AG09319 (cell line): Measurements from ENCODE around the gene FARS2.
"Not testable (repeated sequence)": the region's sequence is repeated elsewhere in the genome, so short reads cannot be mapped to it uniquely, and the experiment has no call there.

ENCODE experiments used
- DNase-seq: peaks from one replicate; pipeline ENCODE4 v3.0.0-alpha.2; 2010; ENCODE audit warnings: low read depth; ENCODE audit errors: extremely low read depth
- TF ChIP-seq, protein P1 (sequence below): IDR thresholded peaks from 2 replicates; pipeline ENCODE4 v1.5.1; 2011; ENCODE audit warnings: low read depth, mild to moderate bottlenecking, inconsistent platforms, low read length, moderate library complexity

The FARS2 gene

DNA sequence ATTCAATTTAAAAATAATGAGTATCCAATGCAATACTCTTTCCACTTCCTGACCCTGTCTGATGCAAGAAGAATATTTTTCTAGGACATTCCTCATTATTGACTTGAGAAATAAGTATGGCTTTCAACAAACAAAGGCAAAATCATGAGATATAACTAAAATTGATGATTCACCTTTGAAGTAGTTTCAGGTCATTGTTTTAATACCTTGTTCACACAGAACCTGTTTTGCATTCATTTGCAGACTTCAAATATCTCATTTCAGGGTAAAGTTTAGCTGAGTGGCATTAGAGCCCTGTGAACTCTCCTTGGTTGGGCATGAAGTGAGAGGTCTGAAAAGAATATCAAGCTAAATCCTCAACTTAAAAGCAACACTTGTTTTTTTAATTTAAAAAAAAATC lies 436.2 kb downstream of the FARS2 start:
- DNase-seq, result no peak
- TF ChIP-seq, protein P1, sequence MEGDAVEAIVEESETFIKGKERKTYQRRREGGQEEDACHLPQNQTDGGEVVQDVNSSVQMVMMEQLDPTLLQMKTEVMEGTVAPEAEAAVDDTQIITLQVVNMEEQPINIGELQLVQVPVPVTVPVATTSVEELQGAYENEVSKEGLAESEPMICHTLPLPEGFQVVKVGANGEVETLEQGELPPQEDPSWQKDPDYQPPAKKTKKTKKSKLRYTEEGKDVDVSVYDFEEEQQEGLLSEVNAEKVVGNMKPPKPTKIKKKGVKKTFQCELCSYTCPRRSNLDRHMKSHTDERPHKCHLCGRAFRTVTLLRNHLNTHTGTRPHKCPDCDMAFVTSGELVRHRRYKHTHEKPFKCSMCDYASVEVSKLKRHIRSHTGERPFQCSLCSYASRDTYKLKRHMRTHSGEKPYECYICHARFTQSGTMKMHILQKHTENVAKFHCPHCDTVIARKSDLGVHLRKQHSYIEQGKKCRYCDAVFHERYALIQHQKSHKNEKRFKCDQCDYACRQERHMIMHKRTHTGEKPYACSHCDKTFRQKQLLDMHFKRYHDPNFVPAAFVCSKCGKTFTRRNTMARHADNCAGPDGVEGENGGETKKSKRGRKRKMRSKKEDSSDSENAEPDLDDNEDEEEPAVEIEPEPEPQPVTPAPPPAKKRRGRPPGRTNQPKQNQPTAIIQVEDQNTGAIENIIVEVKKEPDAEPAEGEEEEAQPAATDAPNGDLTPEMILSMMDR, result no peak

DNA sequence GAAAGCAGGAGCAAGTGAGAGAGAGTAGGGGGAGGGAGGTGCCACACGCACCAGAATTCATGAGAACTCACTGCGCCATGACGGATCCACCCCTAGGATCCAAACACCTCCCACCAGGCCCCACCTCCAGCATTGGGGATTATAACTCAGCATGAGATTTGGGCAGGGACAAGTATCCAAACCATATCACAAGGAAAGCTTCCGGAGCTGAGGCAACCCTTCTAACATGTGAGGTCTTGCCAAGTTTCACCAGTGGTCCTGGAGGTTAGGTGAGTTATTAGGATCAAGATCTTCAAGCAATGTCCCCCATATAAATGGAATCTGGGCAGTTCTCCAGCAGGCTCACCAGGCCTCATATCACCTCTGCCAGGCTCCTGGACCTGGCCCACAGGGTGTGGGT lies 437.0 kb downstream of the FARS2 start:
- no peak for DNase-seq
- TF ChIP-seq, protein P1, result no peak

DNA sequence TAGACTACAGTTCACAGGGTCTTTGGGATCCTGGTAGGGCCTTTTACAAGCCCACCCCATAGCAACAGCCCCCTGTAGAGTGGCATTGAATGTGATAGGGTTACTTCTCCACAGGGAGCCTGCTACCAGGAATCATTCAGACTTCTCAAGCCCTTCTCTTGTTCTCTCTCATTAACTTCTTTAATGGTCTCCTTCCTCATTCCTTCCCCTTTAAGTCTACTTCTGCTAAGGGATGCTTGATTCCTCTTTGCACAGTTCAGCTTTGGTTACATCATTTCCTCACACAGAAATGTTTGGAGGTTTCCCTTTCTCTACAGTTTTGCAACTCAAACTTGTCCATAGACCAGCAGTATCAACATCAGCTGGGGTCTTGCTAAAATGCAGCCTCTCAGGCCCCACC lies 437.8 kb downstream of the FARS2 start:
- not testable (repeated sequence) for DNase-seq

DNA sequence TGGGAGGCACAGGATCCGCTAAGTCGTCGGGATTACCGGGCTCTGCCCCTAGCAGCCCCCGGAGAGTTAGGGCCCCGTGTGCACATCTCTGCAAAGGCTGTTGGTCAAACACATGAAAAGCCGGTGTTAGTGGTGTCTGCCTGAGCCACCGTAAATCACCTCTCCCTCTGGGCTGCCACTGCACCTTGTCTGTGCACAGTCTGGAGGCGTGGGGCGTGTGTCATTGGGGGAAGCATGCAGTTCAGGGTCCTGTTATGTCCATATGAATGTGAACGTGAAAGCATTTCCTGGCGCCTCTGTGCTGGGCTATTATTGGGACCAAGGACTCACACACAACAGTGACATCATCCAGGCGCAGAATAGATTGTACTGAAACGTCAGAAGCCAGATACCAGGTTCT lies 439.9 kb downstream of the FARS2 start:
- TF ChIP-seq, protein P1, result no peak
- DNase-seq, result no peak

DNA sequence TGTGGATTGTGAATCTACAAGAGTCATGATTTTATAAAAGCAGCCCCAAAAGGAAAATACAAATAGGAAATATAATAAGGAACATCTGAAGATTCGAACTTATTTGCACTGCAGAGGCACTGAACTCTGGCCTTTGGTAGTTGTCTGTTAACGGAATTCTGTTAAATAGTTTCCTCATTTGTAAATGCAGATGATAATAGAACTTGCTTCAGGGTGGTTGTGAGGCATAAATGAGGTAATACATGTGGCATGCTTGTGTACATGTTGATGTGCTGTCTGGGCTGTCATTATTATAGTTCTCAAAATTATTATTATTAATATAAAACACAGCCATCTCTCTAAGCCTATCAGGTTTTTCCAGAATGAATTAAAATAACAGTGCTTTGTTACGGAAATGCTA lies 443.4 kb downstream of the FARS2 start:
- TF ChIP-seq, protein P1, result no peak
- no peak for DNase-seq

DNA sequence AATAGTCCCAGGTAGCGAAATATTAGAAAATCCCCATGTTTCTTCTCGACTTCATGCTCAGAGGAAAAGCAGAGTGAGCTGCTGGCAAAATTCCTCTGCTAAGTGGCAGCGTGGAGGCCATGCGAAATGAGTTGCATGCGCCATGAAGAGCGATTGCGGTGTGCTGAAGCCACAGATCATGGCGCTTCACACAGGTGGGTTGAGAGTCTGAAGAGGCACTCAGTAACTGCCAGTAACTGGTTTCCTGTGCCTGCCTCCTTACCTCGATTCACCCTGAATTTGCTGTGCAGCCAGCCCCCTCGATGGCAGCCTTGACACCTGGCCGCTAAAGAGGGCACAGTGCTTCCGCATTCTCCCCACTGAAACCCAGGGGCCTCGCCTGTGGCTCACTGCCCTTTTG lies 443.9 kb downstream of the FARS2 start:
- TF ChIP-seq, protein P1, result no peak
- DNase-seq, result no peak

DNA sequence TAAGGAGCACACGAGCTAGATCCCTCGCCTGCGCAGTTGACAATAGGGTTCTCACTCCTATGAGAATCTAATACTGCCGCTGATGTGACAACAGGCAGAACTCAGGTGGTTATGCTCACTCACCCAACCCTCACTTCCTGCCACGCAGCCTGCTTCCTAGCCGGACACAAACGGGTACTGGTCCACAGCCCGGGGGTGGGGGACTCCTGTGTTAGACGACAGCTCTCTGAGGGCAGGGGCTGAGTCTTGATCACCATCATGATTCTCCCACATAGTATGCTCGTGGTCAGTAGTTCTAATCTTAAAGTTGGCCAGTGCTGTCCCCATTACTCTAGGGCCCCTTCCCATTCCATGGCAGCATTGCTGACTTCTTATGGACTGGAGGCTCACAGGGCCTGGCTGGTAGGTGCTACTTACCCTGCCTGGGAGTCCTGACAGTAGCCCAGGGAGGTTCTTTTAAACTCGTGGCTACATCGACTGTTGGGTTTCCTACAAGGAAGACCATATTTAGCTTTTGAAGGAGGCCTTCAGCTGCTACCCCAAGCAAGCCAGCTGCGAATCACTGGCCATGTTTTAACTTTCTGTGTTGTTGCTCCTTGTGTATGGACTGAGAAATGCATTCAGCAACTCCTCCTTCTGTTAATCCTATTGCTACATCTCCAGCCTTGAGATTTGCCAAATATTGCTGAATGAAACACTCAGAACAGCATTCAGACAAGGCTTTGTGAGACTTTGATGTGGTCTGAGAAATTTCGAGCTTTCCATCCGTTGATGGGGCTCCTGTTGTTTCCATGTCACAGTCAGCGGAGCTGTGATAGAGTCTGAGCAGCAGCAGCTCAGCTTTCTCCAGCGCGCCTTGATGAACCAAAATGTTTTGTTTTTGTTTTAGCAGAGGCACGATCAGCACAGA lies 445.1 kb downstream of the FARS2 start:
- no peak for DNase-seq
- TF ChIP-seq, protein P1, result no peak
